ENCODE measurements around the gene NAXE.
"Not testable (repeated sequence)": the region's sequence is repeated elsewhere in the genome, so short reads cannot be mapped to it uniquely, and the experiment has no call there.

NAXE gene

DNA sequence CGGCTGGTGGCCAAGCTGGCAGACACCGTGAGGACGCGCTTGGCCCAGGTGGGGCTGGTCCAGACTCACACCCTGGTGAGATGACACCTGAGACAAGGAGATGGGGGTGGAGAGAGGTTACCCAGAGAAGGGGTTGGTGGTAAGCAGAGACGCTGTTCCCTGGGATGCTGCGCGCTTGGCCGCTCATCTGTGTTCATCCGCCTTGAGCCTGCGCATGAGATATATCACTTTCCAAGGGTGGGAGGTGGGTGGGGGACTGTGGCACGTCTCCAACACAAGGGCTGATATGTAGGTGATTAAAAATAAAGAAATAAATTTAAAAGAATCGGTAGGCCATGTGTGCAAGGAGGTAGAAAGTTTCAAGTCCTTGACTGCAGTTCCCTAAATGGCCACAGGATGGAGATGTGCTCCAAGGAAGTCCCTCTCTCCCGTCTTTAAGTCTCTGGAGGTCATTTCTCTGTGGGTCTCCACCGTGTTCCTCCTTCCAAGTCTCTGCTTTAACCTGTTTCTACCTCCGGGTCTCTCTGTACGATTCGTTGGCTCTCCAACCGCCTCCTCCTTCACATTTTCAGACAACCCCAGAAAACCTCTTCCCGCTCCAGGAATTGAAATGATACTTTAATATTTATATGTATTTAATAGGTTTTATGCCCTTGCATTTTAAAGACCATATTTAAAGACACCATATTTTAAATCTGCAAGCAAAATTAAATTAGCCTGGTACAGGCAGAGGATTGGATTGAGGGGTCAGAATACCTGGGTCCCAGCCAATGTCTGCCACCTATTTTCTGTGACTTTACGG is 7.6 kb upstream of the NAXE start:
- in situ Hi-C loops (cut with MboI; ENCODE audit: low sequenced_read_pairs, unreplicated experiment) = no loop called here
- TF ChIP-seq, protein P1, sequence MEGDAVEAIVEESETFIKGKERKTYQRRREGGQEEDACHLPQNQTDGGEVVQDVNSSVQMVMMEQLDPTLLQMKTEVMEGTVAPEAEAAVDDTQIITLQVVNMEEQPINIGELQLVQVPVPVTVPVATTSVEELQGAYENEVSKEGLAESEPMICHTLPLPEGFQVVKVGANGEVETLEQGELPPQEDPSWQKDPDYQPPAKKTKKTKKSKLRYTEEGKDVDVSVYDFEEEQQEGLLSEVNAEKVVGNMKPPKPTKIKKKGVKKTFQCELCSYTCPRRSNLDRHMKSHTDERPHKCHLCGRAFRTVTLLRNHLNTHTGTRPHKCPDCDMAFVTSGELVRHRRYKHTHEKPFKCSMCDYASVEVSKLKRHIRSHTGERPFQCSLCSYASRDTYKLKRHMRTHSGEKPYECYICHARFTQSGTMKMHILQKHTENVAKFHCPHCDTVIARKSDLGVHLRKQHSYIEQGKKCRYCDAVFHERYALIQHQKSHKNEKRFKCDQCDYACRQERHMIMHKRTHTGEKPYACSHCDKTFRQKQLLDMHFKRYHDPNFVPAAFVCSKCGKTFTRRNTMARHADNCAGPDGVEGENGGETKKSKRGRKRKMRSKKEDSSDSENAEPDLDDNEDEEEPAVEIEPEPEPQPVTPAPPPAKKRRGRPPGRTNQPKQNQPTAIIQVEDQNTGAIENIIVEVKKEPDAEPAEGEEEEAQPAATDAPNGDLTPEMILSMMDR (IDR thresholded peaks at IDR 0.05; ENCODE audit: borderline replicate concordance, control extremely low read depth, extremely low read depth, insufficient read depth, missing control alignments) = peak; percentile 71
- DNase-seq (ENCODE audit: low spot score) = peak; percentile 88

DNA sequence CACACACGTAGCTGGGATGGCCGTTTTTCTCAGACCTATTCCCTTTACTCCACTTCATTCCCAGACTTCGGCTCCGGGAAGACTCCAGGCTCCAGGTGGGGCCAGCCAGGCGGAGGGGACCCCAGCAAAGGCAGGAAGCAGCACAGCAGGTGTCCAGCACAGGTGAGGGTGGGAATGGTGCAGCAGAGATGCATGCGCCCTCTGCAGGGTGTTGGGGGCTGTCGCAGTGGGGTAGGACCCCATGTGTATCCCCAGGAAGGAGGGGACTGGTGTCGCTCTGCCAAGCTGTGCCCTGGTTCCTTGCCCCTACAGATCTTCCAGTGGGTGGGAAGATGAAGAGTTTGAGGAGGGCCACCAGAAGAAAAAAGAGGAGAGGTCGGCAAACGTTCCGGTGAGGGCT is 6.8 kb upstream of the NAXE start:
- in situ Hi-C loops (cut with MboI; ENCODE audit: low sequenced_read_pairs, unreplicated experiment) = no loop called here
- DNase-seq (ENCODE audit: low spot score) = peak; percentile 54
- TF ChIP-seq, protein P1 (IDR thresholded peaks at IDR 0.05; ENCODE audit: borderline replicate concordance, control extremely low read depth, extremely low read depth, insufficient read depth, missing control alignments) = peak; percentile 33

DNA sequence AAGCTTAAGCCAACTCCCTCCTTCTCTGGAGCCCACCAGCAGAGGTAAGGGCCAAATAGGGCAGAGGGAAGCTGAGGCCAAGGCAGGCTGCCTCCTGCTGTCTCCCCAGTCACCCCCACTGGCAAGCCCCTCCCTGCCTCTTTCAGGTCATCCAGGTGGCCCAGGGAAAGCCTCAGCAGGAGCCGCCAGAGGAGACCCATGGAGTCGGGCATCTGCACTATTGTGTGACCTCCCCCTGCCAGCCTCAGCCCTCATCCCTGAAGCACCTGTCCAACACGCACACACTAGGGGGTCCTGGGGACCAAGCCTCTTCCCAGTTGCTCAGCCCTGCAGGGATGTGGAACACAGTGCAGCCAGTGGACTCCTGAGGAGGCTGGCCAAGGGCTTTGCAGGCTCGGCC is 5.3 kb upstream of the NAXE start:
- in situ Hi-C loops (cut with MboI; ENCODE audit: low sequenced_read_pairs, unreplicated experiment) = no loop called here
- TF ChIP-seq, protein P1 (IDR thresholded peaks at IDR 0.05; ENCODE audit: borderline replicate concordance, control extremely low read depth, extremely low read depth, insufficient read depth, missing control alignments) = no peak

DNA sequence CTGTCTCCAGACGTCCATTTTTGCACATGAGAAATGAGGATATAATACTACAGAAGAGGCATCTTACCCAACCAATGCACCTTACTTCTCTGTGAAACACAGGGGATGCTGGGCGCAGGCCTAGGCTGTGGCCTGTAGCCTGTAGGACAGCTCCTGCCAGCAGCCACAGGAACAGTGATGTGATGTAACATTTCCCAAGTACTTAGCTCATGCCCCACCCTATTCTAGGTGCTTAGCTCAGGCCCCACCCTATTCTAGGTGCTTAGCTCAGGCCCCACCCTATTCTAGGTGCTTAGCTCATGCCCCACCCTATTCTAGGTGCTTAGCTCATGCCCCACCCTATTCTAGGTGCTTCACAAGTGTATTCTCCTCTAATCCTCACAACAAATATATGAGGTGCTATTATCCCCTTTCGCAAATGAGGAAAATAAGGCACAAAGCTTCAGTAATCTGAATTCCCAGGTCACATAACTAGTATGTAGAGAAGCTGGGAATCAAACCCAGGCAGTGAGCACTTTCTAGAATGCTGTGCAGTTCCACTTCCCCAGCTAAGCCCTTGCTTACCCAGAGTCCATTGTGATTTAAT is 4.6 kb upstream of the NAXE start:
- in situ Hi-C loops (cut with MboI; ENCODE audit: low sequenced_read_pairs, unreplicated experiment) = no loop called here
- DNase-seq (ENCODE audit: low spot score) = no peak
- TF ChIP-seq, protein P1 (IDR thresholded peaks at IDR 0.05; ENCODE audit: borderline replicate concordance, control extremely low read depth, extremely low read depth, insufficient read depth, missing control alignments) = no peak

More for the DNA sequence above, 5.3 kb upstream of the NAXE start:
- DNase-seq (ENCODE audit: low spot score) = no peak

DNA sequence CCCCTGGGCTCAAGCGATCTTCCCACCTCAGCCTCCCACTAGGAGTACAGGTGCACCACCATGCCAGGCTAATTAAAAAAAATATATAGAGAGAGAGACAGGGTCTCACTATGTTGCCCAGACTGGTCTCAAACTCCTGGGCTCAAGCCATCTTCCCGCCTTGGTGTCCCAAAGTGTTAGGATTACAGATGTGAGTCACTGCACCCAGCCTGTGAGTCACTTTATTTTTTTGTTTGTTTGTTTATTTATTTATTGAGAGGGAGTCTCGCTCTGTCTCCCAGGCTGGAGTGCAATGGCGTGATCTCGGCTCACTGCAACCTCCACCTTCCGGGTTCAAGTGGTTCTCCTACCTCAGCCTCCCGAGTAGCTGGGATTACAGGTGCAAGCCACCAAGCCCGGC is 3.6 kb upstream of the NAXE start:
- DNase-seq (ENCODE audit: low spot score); in situ Hi-C loops (cut with MboI; ENCODE audit: low sequenced_read_pairs, unreplicated experiment): not testable (repeated sequence)

DNA sequence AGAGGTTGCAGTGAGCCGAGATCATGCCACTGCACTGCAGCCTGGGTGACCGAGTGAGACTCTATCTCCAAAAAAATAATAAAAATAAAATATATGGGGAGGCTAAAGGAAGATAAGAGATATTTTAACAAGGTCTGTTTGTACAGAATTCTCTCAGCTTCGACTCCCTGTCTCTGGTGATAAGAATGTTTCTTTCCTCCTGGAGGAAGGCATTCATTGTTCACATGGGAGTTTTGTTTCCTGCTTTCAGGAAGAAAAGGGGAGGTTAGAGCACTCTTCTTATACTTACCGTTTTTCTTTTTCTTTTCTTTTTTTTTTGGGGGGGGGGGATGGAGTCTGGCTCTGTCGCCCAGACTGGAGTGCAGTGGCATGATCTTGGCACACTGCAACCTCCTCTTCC is 2.0 kb upstream of the NAXE start:
- TF ChIP-seq, protein P1 (IDR thresholded peaks at IDR 0.05; ENCODE audit: borderline replicate concordance, control extremely low read depth, extremely low read depth, insufficient read depth, missing control alignments) = no peak
- in situ Hi-C loops (cut with MboI; ENCODE audit: low sequenced_read_pairs, unreplicated experiment) = no loop called here
- DNase-seq (ENCODE audit: low spot score) = no peak
